Measurements from ENCODE around the gene CYP4F8.

Gene CYP4F8

GRCh38 chr19:15629003-15629880, 14.2 kb downstream of the CYP4F8 start:
- H3K4me3 ChIP-seq (replicated peaks; ENCODE audit: low read depth, low read length) = no peak overlapping the region
- peak; percentile 53 for DNase-seq (ENCODE audit: low read depth)
- peak; percentile 86 for TF ChIP-seq CTCF (IDR thresholded peaks at IDR 0.05; ENCODE audit: low read length, missing control alignments)

GRCh38 chr19:15631817-15632216, 16.8 kb downstream of the CYP4F8 start:
- TF ChIP-seq CTCF (IDR thresholded peaks at IDR 0.05; ENCODE audit: low read length, missing control alignments) = peak; percentile 23
- no peak for DNase-seq (ENCODE audit: low read depth)
- H3K4me3 ChIP-seq (replicated peaks; ENCODE audit: low read depth, low read length) = no peak overlapping the region

- DNase-seq (ENCODE audit: low read depth) = no peak
- no peak overlapping the region for H3K4me3 ChIP-seq (replicated peaks; ENCODE audit: low read depth, low read length)
- TF ChIP-seq CTCF (IDR thresholded peaks at IDR 0.05; ENCODE audit: low read length, missing control alignments) = no peak
These were observed 18.2 kb downstream of the CYP4F8 start for GRCh38 chr19:15633082-15633835.

- no peak for TF ChIP-seq CTCF (IDR thresholded peaks at IDR 0.05; ENCODE audit: low read length, missing control alignments)
- no peak for DNase-seq (ENCODE audit: low read depth)
- no peak overlapping the region for H3K4me3 ChIP-seq (replicated peaks; ENCODE audit: low read depth, low read length)
These were observed 19.1 kb downstream of the CYP4F8 start for GRCh38 chr19:15634105-15634504.

GRCh38 chr19:15635016-15635805, 20.2 kb downstream of the CYP4F8 start:
- H3K4me3 ChIP-seq (replicated peaks; ENCODE audit: low read depth, low read length) = no peak overlapping the region
- TF ChIP-seq CTCF (IDR thresholded peaks at IDR 0.05; ENCODE audit: low read length, missing control alignments) = no peak
- no peak for DNase-seq (ENCODE audit: low read depth)

GRCh38 chr19:15636026-15636425, 21.0 kb downstream of the CYP4F8 start:
- H3K4me3 ChIP-seq (replicated peaks; ENCODE audit: low read depth, low read length) = no peak overlapping the region
- DNase-seq (ENCODE audit: low read depth) = no peak
- TF ChIP-seq CTCF (IDR thresholded peaks at IDR 0.05; ENCODE audit: low read length, missing control alignments) = no peak
